ENCODE results near the gene MEI1. TPM values are rescaled to one million over a fixed set of nuclear protein-coding genes. Genes with fewer than 3 reads are reported as not detected.

Gene MEI1
- total RNA-seq, 2 donors from 2014 or later = not detected

DNA sequence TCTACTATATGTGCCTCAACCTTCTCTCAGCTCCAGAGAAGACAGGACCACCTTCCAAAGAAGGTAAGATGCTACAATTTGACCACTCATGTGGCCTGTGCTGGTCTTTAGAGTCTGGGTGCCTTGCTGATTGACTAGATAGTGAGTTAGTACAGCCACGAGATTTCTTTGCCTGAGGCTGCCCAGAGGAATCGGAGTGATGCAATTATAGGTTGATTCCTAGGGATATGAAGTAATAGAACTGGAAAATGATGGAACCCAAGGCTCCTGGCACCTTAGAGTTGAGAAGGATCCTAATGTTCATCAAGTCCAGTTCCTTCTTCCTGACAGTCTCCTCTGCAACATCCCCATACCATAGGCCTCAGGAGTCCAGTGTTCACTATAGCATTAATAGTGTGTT is 54.7 kb downstream of the MEI1 start:
- 39 to 46% methylated on average over 2 of the region's 2 CpGs for WGBS, 2 donors
- intact Hi-C loops (cut with DNase I) = no loop called here
- ATAC-seq (no peak), DNase-seq (no peak)
- TF ChIP-seq CTCF (IDR thresholded peaks at IDR 0.05) (no peak), POLR2A (IDR thresholded peaks at IDR 0.05) (no peak)
- Histone ChIP-seq H3K27ac (no peak overlapping the region), H3K4me1 (no peaks in the 10 kb centered on the region), H3K4me3 (no peak overlapping the region), H3K27me3 (no peaks in the 10 kb centered on the region), H3K36me3 (replicated peaks in 1 of 2; ENCODE audit: insufficient read depth in 1 of 2, low read depth in 2 of 2) (no peaks in the 10 kb centered on the region), H3K9me3 (no peaks in the 10 kb centered on the region)

- Histone ChIP-seq H3K27ac (no peak overlapping the region), H3K4me1 (no peaks in the 10 kb centered on the region), H3K4me3 (no peak overlapping the region), H3K36me3 (replicated peaks in 1 of 2; ENCODE audit: insufficient read depth in 1 of 2, low read depth in 2 of 2) (no peaks in the 10 kb centered on the region), H3K9me3 (no peaks in the 10 kb centered on the region), H3K27me3 (no peaks in the 10 kb centered on the region)
- DNase-seq = no peak
- TF ChIP-seq POLR2A (IDR thresholded peaks at IDR 0.05) (no peak), CTCF (IDR thresholded peaks at IDR 0.05) (no peak)
- 89 to 97% methylated on average over 5 of the region's 5 CpGs for WGBS, 2 donors
- no peak for ATAC-seq
- intact Hi-C loops (cut with DNase I) = no loop called here
Measured at GRCh38 chr22:41757502-41757901, 58.2 kb downstream of the MEI1 start.

GRCh38 chr22:41758231-41758630 is 58.9 kb downstream of the MEI1 start:
- 91 to 96% methylated on average over 2 of the region's 2 CpGs for WGBS, 2 donors
- no peak for TF ChIP-seq POLR2A (IDR thresholded peaks at IDR 0.05)
- no peak for TF ChIP-seq CTCF (IDR thresholded peaks at IDR 0.05)

DNA sequence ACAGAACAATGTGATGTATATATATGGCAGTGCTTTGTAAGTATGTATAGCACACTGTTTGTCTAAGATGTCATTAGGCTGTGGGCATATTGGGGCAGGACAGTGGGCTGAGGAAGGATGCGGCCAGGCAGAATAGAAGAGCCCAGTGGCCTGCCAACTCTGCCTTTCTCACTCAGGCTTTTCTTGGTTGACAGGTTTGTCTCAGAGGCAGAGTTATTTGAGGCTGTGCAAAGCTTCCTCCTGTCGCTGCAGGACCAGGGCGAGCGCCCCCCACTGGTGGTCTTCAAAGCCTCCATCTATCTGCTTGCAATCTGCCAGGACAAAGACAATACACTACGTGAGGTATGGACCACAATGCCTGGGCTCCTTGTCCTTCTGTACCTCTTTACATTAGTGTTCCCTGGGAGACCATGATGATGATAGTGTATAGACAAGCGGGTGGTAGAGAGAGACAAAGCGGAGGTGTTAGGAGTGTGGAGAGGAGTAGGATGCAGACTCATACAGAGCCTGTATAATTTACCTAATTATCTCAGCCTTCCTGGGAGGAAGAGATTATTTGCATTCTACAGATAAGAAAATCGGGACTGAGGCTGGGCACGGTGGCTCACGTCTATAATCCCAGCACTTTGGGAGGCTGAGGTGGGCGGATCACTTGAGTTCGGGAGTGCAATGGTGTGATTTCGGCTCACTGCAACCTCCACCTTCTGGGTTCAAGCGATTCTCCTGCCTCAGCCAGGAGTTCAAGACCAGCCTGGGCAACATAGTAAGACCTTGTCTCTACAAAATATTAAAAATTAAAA is 63.9 kb downstream of the MEI1 start:
- H3K4me3 ChIP-seq = no peak overlapping the region
- H3K9me3 ChIP-seq = no peaks in the 10 kb centered on the region
- TF ChIP-seq CTCF (IDR thresholded peaks at IDR 0.05) = peak in 2 of 7 experiments; percentile 2 to 11
- TF ChIP-seq POLR2A (IDR thresholded peaks at IDR 0.05) = no peak
- ATAC-seq = no peak
- intact Hi-C loops (cut with DNase I) = no loop called here
- peak in 1 of 4 donors; percentile 15 for DNase-seq
- 48 to 55% methylated on average over 12 to 14 of the region's 14 CpGs for WGBS, 2 donors
- H3K4me1 ChIP-seq = no peaks in the 10 kb centered on the region
- no peak overlapping the region for H3K27ac ChIP-seq
- H3K36me3 ChIP-seq (replicated peaks in 1 of 2; ENCODE audit: insufficient read depth in 1 of 2, low read depth in 2 of 2) = no peaks in the 10 kb centered on the region
- no peaks in the 10 kb centered on the region for H3K27me3 ChIP-seq

More at GRCh38 chr22:41758231-41758630, 58.9 kb downstream of the MEI1 start:
- Histone ChIP-seq H3K27me3 (no peaks in the 10 kb centered on the region), H3K27ac (no peak overlapping the region), H3K4me3 (no peak overlapping the region), H3K9me3 (no peaks in the 10 kb centered on the region), H3K36me3 (replicated peaks in 1 of 2; ENCODE audit: insufficient read depth in 1 of 2, low read depth in 2 of 2) (no peaks in the 10 kb centered on the region), H3K4me1 (no peaks in the 10 kb centered on the region)
- no peak for ATAC-seq
- DNase-seq = no peak
- intact Hi-C loops (cut with DNase I) = no loop called here

DNA sequence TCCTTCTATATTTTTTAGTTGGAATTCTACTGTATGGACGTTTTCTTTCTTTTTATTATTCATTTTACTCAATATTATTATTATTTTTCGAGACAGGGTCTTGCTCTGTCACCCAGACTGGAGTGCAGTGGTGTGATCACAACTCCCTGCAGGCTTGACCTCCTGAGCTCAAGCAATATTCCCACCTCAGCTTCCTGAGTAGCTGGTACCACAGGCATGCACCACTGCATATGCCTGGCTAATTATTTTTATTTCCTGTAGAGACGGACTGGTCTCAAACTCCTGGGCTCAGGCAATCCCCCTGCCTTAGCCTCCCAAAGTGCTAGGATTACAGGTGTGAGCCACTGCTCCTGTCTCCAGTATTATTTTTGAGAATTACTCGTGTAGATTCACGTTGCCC is 67.2 kb downstream of the MEI1 start:
- intact Hi-C loops (cut with DNase I) = no loop called here
- no peaks in the 10 kb centered on the region for H3K36me3 ChIP-seq (replicated peaks in 1 of 2; ENCODE audit: insufficient read depth in 1 of 2, low read depth in 2 of 2)
- H3K27me3 ChIP-seq = no peaks in the 10 kb centered on the region
- 39 to 48% methylated on average over 5 of the region's 5 CpGs for WGBS, 2 donors
- TF ChIP-seq POLR2A (IDR thresholded peaks at IDR 0.05) = no peak
- TF ChIP-seq CTCF (IDR thresholded peaks at IDR 0.05) = no peak
- no peak overlapping the region for H3K27ac ChIP-seq
- no peaks in the 10 kb centered on the region for H3K9me3 ChIP-seq
- H3K4me3 ChIP-seq = no peak overlapping the region
- no peak for ATAC-seq
- no peaks in the 10 kb centered on the region for H3K4me1 ChIP-seq
- no peak for DNase-seq
